Midbrain (tissue), 1 donor: ENCODE results near the gene AHNAK2.
"Not testable (repeated sequence)": the region's sequence is repeated elsewhere in the genome, so short reads cannot be mapped to it uniquely, and the experiment has no call there.

Experiments
- DNase-seq: peaks from one replicate; lab custom pipeline; 2025; lab: John Stamatoyannopoulos, UW

The AHNAK2 gene

GRCh38 chr14:104977681-104978653 is at the start of gene AHNAK2:
Gene AHNAK2, minus strand, starts transcription at chr14:104978374. Its CDS starts 137 bp downstream, at chr14:104978237.
- peak; percentile 40 for DNase-seq

GRCh38 chr14:105027718-105028117 is 49.5 kb upstream of the AHNAK2 start:
- not testable (repeated sequence) for DNase-seq

GRCh38 chr14:105026802-105027563 is 48.8 kb upstream of the AHNAK2 start:
- no peak for DNase-seq

- DNase-seq: no peak
These were observed 48.0 kb upstream of the AHNAK2 start for GRCh38 chr14:105026033-105026785.

- no peak for DNase-seq
These were observed 47.3 kb upstream of the AHNAK2 start for GRCh38 chr14:105025429-105025828.

- no peak for DNase-seq
These were observed 45.8 kb upstream of the AHNAK2 start for GRCh38 chr14:105023791-105024480.

GRCh38 chr14:105023144-105023543 is 45.0 kb upstream of the AHNAK2 start:
- no peak for DNase-seq

GRCh38 chr14:105022276-105022670 is 44.1 kb upstream of the AHNAK2 start:
- DNase-seq: no peak

GRCh38 chr14:105021656-105022275 is 43.6 kb upstream of the AHNAK2 start:
- DNase-seq: no peak

GRCh38 chr14:105020815-105021655 is 42.9 kb upstream of the AHNAK2 start, which contains the start of gene CDCA4:
Gene CDCA4, minus strand, starts transcription at chr14:105021083. Its CDS starts 9,154 bp downstream, at chr14:105011929.
- peak; percentile 99 for DNase-seq

- DNase-seq: no peak
These were observed 42.0 kb upstream of the AHNAK2 start for GRCh38 chr14:105019861-105020814.

- no peak for DNase-seq
These were observed 40.2 kb upstream of the AHNAK2 start for GRCh38 chr14:105018414-105018813.

- DNase-seq: no peak
These were observed 37.7 kb upstream of the AHNAK2 start for GRCh38 chr14:105015905-105016304.

- DNase-seq: no peak
These were observed 37.1 kb upstream of the AHNAK2 start for GRCh38 chr14:105015242-105015641.

GRCh38 chr14:105014631-105015030 is 36.5 kb upstream of the AHNAK2 start:
- no peak for DNase-seq

GRCh38 chr14:105014032-105014431 is 35.9 kb upstream of the AHNAK2 start:
- DNase-seq: no peak

GRCh38 chr14:105013150-105013785 is 35.1 kb upstream of the AHNAK2 start:
- DNase-seq: peak; percentile 19
